HG03060 (cell line): ENCODE data around the gene UTS2B.
"Not testable (repeated sequence)": the region's sequence is repeated elsewhere in the genome, so short reads cannot be mapped to it uniquely, and the experiment has no call there.

ENCODE experiments used
- ATAC-seq: cut with Tn5 transposase; IDR thresholded peaks from one replicate; pipeline ENCODE4 v1.9.1; 2021; ENCODE audit warnings: low read depth, moderate number of reproducible peaks; ENCODE audit not compliant: unreplicated experiment

UTS2B gene

DNA sequence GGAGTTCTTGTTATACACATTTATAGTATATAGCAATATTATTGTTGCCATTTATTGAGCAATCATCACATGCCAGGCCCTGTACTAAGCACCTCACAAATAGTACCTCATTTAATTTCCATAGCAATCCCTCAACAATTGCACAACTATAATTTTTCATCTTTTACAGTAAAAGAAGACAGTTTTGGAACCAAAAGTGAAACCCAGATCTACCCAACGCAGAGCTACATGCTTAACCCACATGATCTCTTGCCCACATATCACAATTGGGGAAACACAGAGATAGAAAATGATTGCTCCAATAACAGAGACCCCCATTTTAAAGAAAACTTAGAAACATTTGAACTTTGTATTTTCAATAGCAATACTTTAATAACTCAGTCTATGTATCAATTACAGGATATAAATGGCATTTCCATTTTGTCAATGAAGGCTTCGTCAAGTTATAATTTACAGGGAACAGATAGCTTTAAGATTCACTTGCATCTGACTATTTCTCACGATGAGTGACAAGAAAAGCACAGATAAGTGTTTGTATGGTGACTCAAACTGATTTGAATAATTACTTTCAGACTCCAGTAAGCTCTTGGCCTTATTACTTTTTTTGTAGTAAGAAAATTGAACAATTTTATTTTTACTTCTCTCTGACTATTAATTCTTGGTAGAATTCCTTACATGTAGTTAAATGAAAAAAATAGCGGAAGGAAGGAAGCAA is 39.9 kb downstream of the UTS2B start:
- peak; percentile 76 for ATAC-seq

DNA sequence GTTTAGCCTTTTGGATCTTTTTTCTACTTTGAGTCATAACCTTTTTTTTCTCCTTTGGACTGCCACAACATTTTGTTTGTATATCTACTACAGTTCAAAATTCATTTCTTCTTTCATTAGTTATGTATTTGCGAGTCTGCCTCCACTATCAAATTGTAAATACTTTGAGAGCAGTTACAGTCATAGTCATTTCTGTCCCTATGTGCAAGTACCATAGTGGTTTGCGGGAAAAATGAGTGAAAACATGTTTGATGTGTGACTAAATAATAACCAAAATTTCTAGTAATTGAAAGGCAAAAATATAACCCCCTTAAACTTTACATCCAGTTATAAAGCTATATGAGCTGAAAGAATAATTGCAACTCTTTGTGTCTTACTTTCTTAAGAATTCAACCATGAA is 46.9 kb downstream of the UTS2B start:
- ATAC-seq: peak; percentile 63

- ATAC-seq: no peak
Measured at GRCh38 chr3:191282251-191283185, 47.8 kb downstream of the UTS2B start.

DNA sequence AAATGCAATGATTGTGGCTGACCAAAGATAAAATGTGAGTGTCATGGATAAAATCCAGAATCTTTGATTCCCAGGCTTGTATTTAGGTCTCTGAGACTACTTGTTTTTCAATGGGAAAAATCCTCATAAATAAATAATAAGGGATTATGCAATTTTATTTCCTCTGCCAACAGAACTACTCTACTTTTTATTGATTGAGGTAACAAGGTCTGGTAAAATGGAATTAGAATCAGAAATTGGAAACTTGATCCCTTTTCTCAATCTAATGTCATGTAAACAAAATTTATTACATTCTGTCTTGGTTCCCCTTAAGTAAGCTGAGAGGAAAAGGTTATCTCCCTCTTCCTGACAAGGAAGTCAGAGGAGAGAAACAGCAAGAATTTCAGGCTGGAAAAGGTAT is 49.4 kb downstream of the UTS2B start:
- no peak for ATAC-seq

GRCh38 chr3:191280111-191280510 is 50.2 kb downstream of the UTS2B start:
- ATAC-seq: no peak

DNA sequence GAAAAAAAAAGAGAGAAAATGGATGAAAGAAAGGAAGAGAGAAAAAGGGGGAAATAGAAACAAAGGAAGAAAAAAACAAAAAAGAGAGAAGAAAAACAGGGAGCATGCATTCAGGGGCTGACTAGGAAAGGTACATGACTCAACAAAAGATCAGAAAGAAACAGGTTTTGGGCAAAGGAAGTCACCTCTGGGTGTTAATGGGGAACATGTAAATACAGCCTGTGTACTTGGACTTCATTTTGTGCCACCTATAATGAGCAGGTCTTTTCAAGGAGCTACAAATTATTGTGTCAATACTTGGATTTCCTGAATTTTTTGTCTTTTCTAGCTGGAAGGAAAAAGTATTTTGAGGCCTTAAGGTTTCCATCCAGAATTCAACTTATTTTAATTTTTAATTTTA is 54.6 kb downstream of the UTS2B start:
- ATAC-seq: no peak

DNA sequence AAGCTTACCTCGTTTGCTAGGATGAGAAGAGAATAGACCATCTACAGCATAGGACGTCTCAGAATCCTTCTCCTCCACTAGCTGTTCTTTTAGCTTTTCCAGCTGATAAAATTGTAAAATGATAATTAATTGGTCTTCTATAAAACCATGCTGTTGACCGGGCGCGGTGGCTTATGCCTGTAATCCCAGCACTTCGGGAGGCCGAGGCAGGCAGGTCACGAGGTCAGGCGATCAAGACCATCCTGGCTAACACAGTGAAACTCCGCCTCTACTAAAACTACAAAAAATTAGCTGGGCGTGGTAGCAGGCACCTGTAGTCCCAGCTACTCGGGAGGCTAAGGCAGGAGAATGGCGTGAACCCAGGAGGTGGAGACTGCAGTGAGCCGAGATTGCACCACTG is 55.1 kb downstream of the UTS2B start:
- not testable (repeated sequence) for ATAC-seq

GRCh38 chr3:191269289-191270085 is 60.8 kb downstream of the UTS2B start:
- ATAC-seq: peak; percentile 68

GRCh38 chr3:191268737-191269136 is 61.6 kb downstream of the UTS2B start:
- ATAC-seq: no peak

GRCh38 chr3:191263850-191264249 is 66.5 kb downstream of the UTS2B start:
- no peak for ATAC-seq

DNA sequence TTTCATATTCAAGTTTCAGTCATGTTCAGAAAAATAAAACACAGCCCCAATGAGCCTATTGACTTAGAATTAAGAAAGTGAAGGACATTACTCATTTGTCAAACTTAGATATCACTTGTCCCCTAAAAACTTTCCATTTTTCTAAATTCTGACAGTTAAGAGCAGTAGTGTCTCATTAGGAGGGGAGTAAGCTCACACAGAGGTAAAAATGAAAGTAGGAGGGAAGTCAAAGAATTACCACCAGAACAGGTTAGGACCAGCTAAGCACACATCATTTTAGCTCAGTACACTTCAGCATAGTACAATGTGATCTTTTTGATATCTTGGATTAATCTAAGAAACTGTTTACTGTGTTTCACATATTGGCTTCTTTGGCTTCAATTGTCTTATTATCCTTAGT is 67.0 kb downstream of the UTS2B start:
- peak; percentile 74 for ATAC-seq

DNA sequence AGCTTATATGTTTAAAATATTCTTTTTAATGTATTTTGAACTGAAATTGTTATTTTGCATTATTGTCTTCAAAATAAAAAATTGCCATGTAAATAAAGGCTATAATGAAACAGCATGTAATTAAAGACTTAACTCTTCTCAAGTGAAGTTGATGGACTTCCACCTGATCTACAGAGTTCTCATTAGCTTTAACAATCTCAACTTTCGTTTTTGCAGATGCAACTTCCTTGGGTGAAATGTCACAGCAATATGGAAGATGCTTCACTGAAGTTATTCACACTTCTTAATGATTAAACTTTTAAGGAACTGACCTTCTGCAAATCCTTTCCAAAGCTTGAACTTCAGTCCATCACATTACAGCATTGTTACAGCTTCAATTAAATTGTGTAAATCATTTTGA is 67.7 kb downstream of the UTS2B start:
- no peak for ATAC-seq

- no peak for ATAC-seq
Measured at GRCh38 chr3:191261304-191261638, 69.1 kb downstream of the UTS2B start.

- ATAC-seq: no peak
Measured at GRCh38 chr3:191260431-191261303, 69.7 kb downstream of the UTS2B start.

GRCh38 chr3:191259486-191259885 is 70.8 kb downstream of the UTS2B start:
- no peak for ATAC-seq

- ATAC-seq: no peak
Measured at GRCh38 chr3:191257286-191257685, 73.0 kb downstream of the UTS2B start.

- ATAC-seq: no peak
Measured at GRCh38 chr3:191256405-191256804, 73.9 kb downstream of the UTS2B start.

- no peak for ATAC-seq
Measured at GRCh38 chr3:191255156-191255555, 75.2 kb downstream of the UTS2B start.

GRCh38 chr3:191254098-191254873 is 76.0 kb downstream of the UTS2B start:
- no peak for ATAC-seq
